ENCODE measurements around the gene PRM1. TPM values are rescaled to one million over a fixed set of nuclear protein-coding genes. Genes with fewer than 3 reads are reported as not detected.

PRM1 gene
- total and polyA plus RNA-seq, 4 experiments from 2014 or later = not detected

DNA sequence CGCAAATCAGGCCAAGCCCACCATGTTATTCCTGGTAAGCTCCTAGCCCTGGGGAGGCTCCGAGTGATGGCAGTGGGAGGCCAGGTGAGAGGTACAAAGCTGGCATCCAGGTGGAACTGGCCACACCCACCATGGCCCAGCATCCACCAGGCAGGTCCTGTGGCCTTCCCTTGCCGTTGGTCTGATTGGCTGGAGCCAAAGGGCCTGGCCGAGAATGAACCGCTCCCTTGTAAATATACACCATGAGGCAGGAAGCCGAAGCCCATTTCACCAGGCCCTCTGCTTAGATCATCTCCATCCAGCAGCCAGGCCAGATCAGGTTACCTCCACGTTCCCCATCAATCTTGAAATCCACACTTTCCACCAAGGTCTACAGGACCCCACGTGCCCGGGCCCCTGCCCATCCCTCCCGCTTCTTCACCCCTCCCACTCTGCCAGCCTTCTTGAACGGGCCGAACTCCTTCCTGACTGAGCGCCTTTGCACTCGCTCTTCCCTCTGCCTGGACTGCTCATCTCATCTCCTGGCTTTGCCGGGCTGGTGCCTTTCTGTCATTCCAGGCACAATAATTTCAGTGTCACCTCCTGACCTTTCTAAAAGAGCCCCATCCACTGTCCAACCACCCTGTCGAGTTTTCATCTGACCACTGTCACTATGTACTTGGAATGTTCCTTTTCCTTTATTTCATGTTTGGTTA is 30.9 kb downstream of the PRM1 start:
- Histone ChIP-seq H3K9me3 (ENCODE audit: control insufficient read depth in 1 of 2, low read length in 2 of 2) (no peaks in the 10 kb centered on the region), H3K27me3 (ENCODE audit: insufficient read depth, low read length) (no peaks in the 10 kb centered on the region), H3K27ac (ENCODE audit: low read depth, low read length) (no peak overlapping the region), H3K4me1 (ENCODE audit: insufficient read depth, low read length) (peaks cover 31% of the 10 kb centered on the region), H3K36me3 (ENCODE audit: insufficient read depth, low read length) (peaks cover 6% of the 10 kb centered on the region), H3K4me3 (ENCODE audit: low read length in 2 of 2) (no peak overlapping the region)
- Mint-ChIP-seq H3K4me1 (peaks cover 25 to 48% (median 33%) of the 10 kb centered on the region in 4 donors), H3K27me3 (no peaks in the 10 kb centered on the region), H3K36me3 (peaks cover 5 to 29% of the 10 kb centered on the region in 2 donors), H3K27ac (peak overlapping the region in 6 of 7 donors; percentile 4 to 95 (median 80)), H3K9me3 (peaks cover 0 to 12% (median 0%) of the 10 kb centered on the region in 8 donors), H3K4me3 (peak overlapping the region in 1 of 8 donors; percentile 57)
- DNase-seq = no peak
- ChIA-PET POLR2A (ENCODE audit: partially characterized antibody) (interaction anchor here (2.5 kb wide), 1 partner anchor 17 kb away, joined by 25 read pairs; no protein-coding TSS in a partner anchor), CTCF (ENCODE audit: partially characterized antibody) (no interaction called here)
- intact Hi-C loops (cut with micrococcal nuclease) = loop anchor here (5.0 to 10.0 kb wide), 3 partner anchors 58 to 665 kb away; partner anchors contain the start of gene GSPT1

DNA sequence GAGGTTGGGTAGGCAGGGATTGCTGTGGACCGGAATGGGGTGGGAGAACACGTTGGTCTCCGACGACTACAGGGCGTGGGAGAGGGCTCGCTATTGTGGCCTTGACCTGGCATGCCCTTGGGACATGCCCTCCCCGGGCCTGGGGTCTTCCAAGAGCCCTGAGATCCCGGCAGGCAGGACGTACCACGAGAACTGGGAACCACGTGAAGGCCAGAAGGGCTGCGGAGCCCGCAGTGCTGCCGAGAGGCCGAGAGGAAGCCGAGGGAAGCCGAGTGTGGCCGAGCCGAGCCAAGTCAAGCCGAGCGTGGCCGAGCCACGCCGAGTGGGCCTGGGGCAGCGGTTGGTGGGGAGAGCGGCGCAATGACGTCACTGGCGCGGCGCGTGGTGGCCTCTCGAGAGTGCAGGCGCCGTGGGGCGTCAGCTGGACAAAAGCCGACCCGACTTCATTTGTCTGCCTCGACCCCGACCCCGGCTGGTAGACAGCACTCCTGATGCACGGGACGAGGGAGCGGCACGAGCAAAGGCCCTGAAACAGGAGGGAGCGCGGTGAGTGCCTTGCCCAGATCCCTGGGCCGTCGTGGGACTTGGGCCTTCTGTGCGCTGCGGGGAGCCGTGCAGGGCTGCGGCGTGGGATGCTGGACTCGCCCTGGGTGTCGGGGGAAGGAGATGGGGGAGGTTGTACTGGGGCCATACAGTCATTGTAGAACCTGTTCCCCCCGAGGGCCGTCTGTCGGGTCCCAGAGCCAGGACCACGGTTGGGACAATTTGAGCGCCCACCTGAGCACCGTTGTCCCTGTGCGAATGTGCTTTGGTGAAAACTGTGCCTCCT is 31.7 kb downstream of the PRM1 start:
- Histone ChIP-seq H3K4me3 (ENCODE audit: low read length in 2 of 2) (no peak overlapping the region), H3K27me3 (ENCODE audit: insufficient read depth, low read length) (no peaks in the 10 kb centered on the region), H3K27ac (ENCODE audit: low read depth, low read length) (no peak overlapping the region), H3K4me1 (ENCODE audit: insufficient read depth, low read length) (peaks cover 31% of the 10 kb centered on the region), H3K9me3 (ENCODE audit: control insufficient read depth in 1 of 2, low read length in 2 of 2) (no peaks in the 10 kb centered on the region), H3K36me3 (ENCODE audit: insufficient read depth, low read length) (peaks cover 6% of the 10 kb centered on the region)
- H3K36me3 Mint-ChIP-seq = peaks cover 5 to 29% of the 10 kb centered on the region in 2 donors
- H3K9me3 Mint-ChIP-seq = peaks cover 0 to 8% (median 0%) of the 10 kb centered on the region in 8 donors
- ChIA-PET POLR2A (ENCODE audit: partially characterized antibody) (no interaction called here), CTCF (ENCODE audit: partially characterized antibody) (no interaction called here)
- peaks cover 25 to 52% (median 34%) of the 10 kb centered on the region in 4 donors for H3K4me1 Mint-ChIP-seq
- intact Hi-C loops (cut with micrococcal nuclease) = loop anchor here (5.0 to 10.0 kb wide), 3 partner anchors 57 to 665 kb away; partner anchors contain the start of gene GSPT1
- H3K27me3 Mint-ChIP-seq = no peaks in the 10 kb centered on the region
- peak overlapping the region in 2 of 7 donors; percentile 51 to 95 for H3K27ac Mint-ChIP-seq
- no peak for DNase-seq
- H3K4me3 Mint-ChIP-seq = no peak overlapping the region

DNA sequence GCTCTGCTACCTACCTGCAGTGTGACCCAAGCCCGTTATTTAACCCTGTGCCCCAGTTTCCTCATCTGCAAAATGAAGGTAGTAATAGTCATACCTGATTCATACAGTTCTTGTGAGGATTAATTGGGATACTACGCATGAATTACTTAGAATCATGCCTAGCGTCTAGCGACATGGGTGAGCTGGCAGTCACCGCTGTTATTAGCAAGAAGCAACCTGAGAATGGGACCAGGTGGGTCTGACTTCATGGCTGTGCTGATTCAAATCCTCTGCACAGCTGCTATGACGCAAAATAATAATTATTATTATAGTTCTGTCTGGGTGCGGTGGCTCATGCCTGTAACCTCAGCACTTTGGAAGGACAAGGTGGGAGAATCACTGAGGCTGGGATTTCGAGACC is 33.0 kb downstream of the PRM1 start:
- intact Hi-C loops (cut with micrococcal nuclease) = no loop called here
- Mint-ChIP-seq H3K27me3 (no peaks in the 10 kb centered on the region), H3K4me1 (peaks cover 17 to 41% (median 25%) of the 10 kb centered on the region in 4 donors), H3K9me3 (peaks cover 0 to 8% (median 0%) of the 10 kb centered on the region in 8 donors), H3K4me3 (no peak overlapping the region), H3K27ac (peak overlapping the region in 2 of 7 donors; percentile 30 to 47), H3K36me3 (peaks cover 5 to 19% of the 10 kb centered on the region in 2 donors)
- ChIA-PET POLR2A (ENCODE audit: partially characterized antibody) (interaction anchor here (1.5 to 2.9 kb wide), 2 partner anchors 8 to 15 kb away, joined by 5 to 9 read pairs; partner anchors contain the start of gene SOCS1), CTCF (ENCODE audit: partially characterized antibody) (no interaction called here)
- H3K27ac ChIP-seq (ENCODE audit: low read depth, low read length) = no peak overlapping the region
- peaks cover 21% of the 10 kb centered on the region for H3K4me1 ChIP-seq (ENCODE audit: insufficient read depth, low read length)
- no peak overlapping the region for H3K4me3 ChIP-seq (ENCODE audit: low read length in 2 of 2)
- no peak for DNase-seq
- H3K36me3 ChIP-seq (ENCODE audit: insufficient read depth, low read length) = peaks cover under 1% of the 10 kb centered on the region
- H3K9me3 ChIP-seq (ENCODE audit: control insufficient read depth in 1 of 2, low read length in 2 of 2) = no peaks in the 10 kb centered on the region
- H3K27me3 ChIP-seq (ENCODE audit: insufficient read depth, low read length) = no peaks in the 10 kb centered on the region

DNA sequence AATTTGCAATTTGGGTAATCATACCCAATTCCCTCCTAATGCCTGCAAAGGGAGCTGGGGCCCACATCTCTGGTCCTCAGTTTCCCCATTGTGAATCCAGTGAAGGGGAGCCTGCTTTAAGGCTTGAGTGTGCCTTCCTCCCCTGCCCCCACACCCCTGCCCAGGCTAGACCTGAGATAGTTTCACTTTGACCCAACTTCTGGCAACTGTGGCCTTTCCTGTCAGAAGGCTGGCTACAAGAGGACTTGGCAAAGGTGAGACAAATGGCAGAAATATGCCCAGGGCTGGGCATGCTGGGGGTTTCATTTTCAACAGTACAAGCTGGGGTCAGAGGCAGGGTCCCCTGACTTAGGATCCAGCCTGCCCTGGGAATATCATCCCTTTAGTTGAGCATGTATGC is 35.1 kb downstream of the PRM1 start:
- Histone ChIP-seq H3K27ac (ENCODE audit: low read depth, low read length) (no peak overlapping the region), H3K4me3 (ENCODE audit: low read length in 2 of 2) (no peak overlapping the region), H3K9me3 (ENCODE audit: control insufficient read depth in 1 of 2, low read length in 2 of 2) (no peaks in the 10 kb centered on the region), H3K4me1 (ENCODE audit: insufficient read depth, low read length) (peaks cover 7% of the 10 kb centered on the region), H3K36me3 (ENCODE audit: insufficient read depth, low read length) (no peaks in the 10 kb centered on the region), H3K27me3 (ENCODE audit: insufficient read depth, low read length) (no peaks in the 10 kb centered on the region)
- Mint-ChIP-seq H3K9me3 (peaks cover 0 to 2% (median 0%) of the 10 kb centered on the region in 8 donors), H3K4me1 (peaks cover 5 to 22% (median 7%) of the 10 kb centered on the region in 4 donors), H3K27ac (no peak overlapping the region), H3K36me3 (peaks cover 0 to 8% of the 10 kb centered on the region in 2 donors), H3K27me3 (no peaks in the 10 kb centered on the region), H3K4me3 (no peak overlapping the region)
- POLR2A ChIA-PET (ENCODE audit: partially characterized antibody) = interaction anchor here (1.4 to 2.9 kb wide), 2 partner anchors 8 to 13 kb away, joined by 8 to 9 read pairs; no protein-coding TSS in a partner anchor
- no peak for DNase-seq
- intact Hi-C loops (cut with micrococcal nuclease) = no loop called here
- CTCF ChIA-PET (ENCODE audit: partially characterized antibody) = interaction anchor here (0.9 to 1.8 kb wide), 3 partner anchors 9 to 429 kb away, joined by 3 to 17 read pairs (median 4); no protein-coding TSS in a partner anchor

- ChIA-PET POLR2A (ENCODE audit: partially characterized antibody) (interaction anchor here (1.4 kb wide), 1 partner anchor 9 kb away, joined by 8 read pairs; no protein-coding TSS in a partner anchor), CTCF (ENCODE audit: partially characterized antibody) (interaction anchor here (1.8 kb wide), 1 partner anchor 10 kb away, joined by 17 read pairs; no protein-coding TSS in a partner anchor)
- H3K9me3 ChIP-seq (ENCODE audit: control insufficient read depth in 1 of 2, low read length in 2 of 2) = no peaks in the 10 kb centered on the region
- Mint-ChIP-seq H3K27ac (peak overlapping the region in 3 of 7 donors; percentile 22 to 88 (median 72)), H3K4me1 (peaks cover 4 to 15% (median 8%) of the 10 kb centered on the region in 4 donors), H3K9me3 (no peaks in the 10 kb centered on the region), H3K4me3 (no peak overlapping the region), H3K27me3 (no peaks in the 10 kb centered on the region), H3K36me3 (peaks cover 0 to 3% of the 10 kb centered on the region in 2 donors)
- intact Hi-C loops (cut with micrococcal nuclease) = no loop called here
- peaks cover 15% of the 10 kb centered on the region for H3K4me1 ChIP-seq (ENCODE audit: insufficient read depth, low read length)
- DNase-seq = no peak
- H3K27ac ChIP-seq (ENCODE audit: low read depth, low read length) = no peak overlapping the region
- no peaks in the 10 kb centered on the region for H3K36me3 ChIP-seq (ENCODE audit: insufficient read depth, low read length)
- no peak overlapping the region for H3K4me3 ChIP-seq (ENCODE audit: low read length in 2 of 2)
- no peaks in the 10 kb centered on the region for H3K27me3 ChIP-seq (ENCODE audit: insufficient read depth, low read length)
These were observed 35.9 kb downstream of the PRM1 start for GRCh38 chr16:11245222-11245737.

- H3K4me3 Mint-ChIP-seq = no peak overlapping the region
- intact Hi-C loops (cut with micrococcal nuclease) = no loop called here
- Histone ChIP-seq H3K27me3 (ENCODE audit: insufficient read depth, low read length) (no peaks in the 10 kb centered on the region), H3K4me3 (ENCODE audit: low read length in 2 of 2) (no peak overlapping the region), H3K36me3 (ENCODE audit: insufficient read depth, low read length) (no peaks in the 10 kb centered on the region), H3K4me1 (ENCODE audit: insufficient read depth, low read length) (peaks cover 24% of the 10 kb centered on the region), H3K27ac (ENCODE audit: low read depth, low read length) (no peak overlapping the region), H3K9me3 (ENCODE audit: control insufficient read depth in 1 of 2, low read length in 2 of 2) (no peaks in the 10 kb centered on the region)
- ChIA-PET CTCF (ENCODE audit: partially characterized antibody) (interaction anchor here (1.6 kb wide), 1 partner anchor 279 kb away, joined by 3 read pairs; no protein-coding TSS in a partner anchor), POLR2A (ENCODE audit: partially characterized antibody) (interaction anchor here (0.8 to 1.2 kb wide), 2 partner anchors 9 to 12 kb away, joined by 3 to 5 read pairs; no protein-coding TSS in a partner anchor)
- peaks cover 7 to 13% (median 10%) of the 10 kb centered on the region in 4 donors for H3K4me1 Mint-ChIP-seq
- no peaks in the 10 kb centered on the region for H3K27me3 Mint-ChIP-seq
- no peak for DNase-seq
- H3K36me3 Mint-ChIP-seq = no peaks in the 10 kb centered on the region
- no peak overlapping the region for H3K27ac Mint-ChIP-seq
- H3K9me3 Mint-ChIP-seq = no peaks in the 10 kb centered on the region
These were observed 38.5 kb downstream of the PRM1 start for GRCh38 chr16:11242658-11243057.
